CD4-positive, alpha-beta T cell (primary cell): ENCODE results near the gene UBE2I. TPM values are rescaled to one million over a fixed set of nuclear protein-coding genes. Genes with fewer than 3 reads are reported as not detected.

Source experiments
- ATAC-seq: fragments of 200-7000 bp; cut with Tn5 transposase; one replicate; pipeline ENCODE4 v1.10.0; 2022; ENCODE audit warnings: mild to moderate bottlenecking; ENCODE audit not compliant: poor library complexity
- CTCF ChIA-PET: fragments of 350-600 bp; sonication (Branson Sonifier 250); formaldehyde crosslinking; loops from one replicate; lab custom pipeline; 2021; ENCODE audit warnings: antibody characterized with exemption, inconsistent platforms; lab: Charles Lee
- POLR2A ChIA-PET: fragments of 350-600 bp; sonication (Branson Sonifier 250); formaldehyde crosslinking; loops from one replicate; lab custom pipeline; 2021; ENCODE audit warnings: antibody characterized with exemption, inconsistent platforms; lab: Charles Lee
- DNase-seq, 14 experiments: peaks; one replicate each; pipeline ENCODE4 v3.0.0-alpha.2; 2013 to 2020; ENCODE audit warnings: mixed read lengths in 2 of 14
- H3K27ac ChIP-seq, 2 donors: one replicate each; pipeline versions ENCODE4 v1.5.1 to v1.7.0; 2013; ENCODE audit warnings: low read length in 2 of 2, low read depth in 1 of 2, mild to moderate bottlenecking in 1 of 2
- H3K27me3 ChIP-seq, 2 experiments: 1 replicate in 1 of 2; 2 replicates in 1 of 2; pipeline versions ENCODE4 v1.6.1 to v1.7.0; 2013; ENCODE audit warnings: low read length in 2 of 2, control low read depth in 1 of 2, mild to moderate bottlenecking in 1 of 2, moderate library complexity in 1 of 2; ENCODE audit not compliant: insufficient read depth in 2 of 2, control insufficient read depth in 1 of 2
- H3K36me3 ChIP-seq: one replicate; pipeline ENCODE4 v1.6.1; 2013; ENCODE audit warnings: low read length, control low read depth; ENCODE audit not compliant: insufficient read depth
- H3K4me1 ChIP-seq: one replicate; pipeline ENCODE4 v1.6.1; 2013; ENCODE audit warnings: low read length, control low read depth; ENCODE audit not compliant: insufficient read depth
- H3K4me3 ChIP-seq: one replicate; pipeline ENCODE4 v1.5.1; 2013; ENCODE audit warnings: mild to moderate bottlenecking, low read length, moderate library complexity
- H3K9me3 ChIP-seq, 2 experiments: 1 replicate in 1 of 2; 2 replicates in 1 of 2; pipeline versions ENCODE4 v1.6.1 to v1.7.0; 2013; ENCODE audit warnings: low read length in 2 of 2, mild to moderate bottlenecking in 2 of 2, control low read depth in 1 of 2, moderate library complexity in 1 of 2; ENCODE audit not compliant: control insufficient read depth in 1 of 2, insufficient read depth in 1 of 2
- H3K27ac Mint-ChIP-seq: one replicate; pipeline ENCODE4 v1.8.0; 2020; ENCODE audit warnings: mixed read lengths
- H3K27me3 Mint-ChIP-seq: one replicate; pipeline ENCODE4 v1.8.0; 2021; ENCODE audit warnings: mixed read lengths
- H3K36me3 Mint-ChIP-seq: one replicate; pipeline ENCODE4 v1.8.0; 2021; ENCODE audit warnings: low read depth, mixed read lengths
- H3K4me1 Mint-ChIP-seq: one replicate; pipeline ENCODE4 v1.8.0; 2021; ENCODE audit warnings: low read depth, mixed read lengths
- H3K4me3 Mint-ChIP-seq: one replicate; pipeline ENCODE4 v1.8.0; 2020; ENCODE audit warnings: mild to moderate bottlenecking, mixed read lengths
- H3K9me3 Mint-ChIP-seq: one replicate; pipeline ENCODE4 v1.8.0; 2020; ENCODE audit warnings: mixed read lengths
- CTCF ChIP-seq: fragments of 200-600 bp; IDR thresholded peaks from one replicate; pipeline ENCODE4 v1.8.0; 2022; ENCODE audit warnings: antibody characterized with exemption, mild to moderate bottlenecking
- intact Hi-C, 2 experiments: fragments of 100-400 bp; cut with DNase I in 1 of 2; cut with micrococcal nuclease in 1 of 2; formaldehyde crosslinking; loops; one replicate each; pipeline versions ENCODE4 v1.15.1 to v1.9.0; 2023 to 2025; cut with DNase I, micrococcal nuclease
- total RNA-seq, 174 experiments: library from RNA in 2 of 174; stranded (reverse) in 2 of 174; gene quantifications; one replicate each; pipeline ENCODE4 v1.2.3 and lab custom pipeline; 2021 to 2026

The UBE2I gene
- total RNA-seq, 2 experiments from 2014 or later: 247 to 252 TPM

GRCh38 chr16:1263591-1264344 lies 45.7 kb upstream of the UBE2I start:
- peaks cover 23 to 35% of the 10 kb centered on the region in 2 experiments for H3K27me3 ChIP-seq
- peaks cover 10% of the 10 kb centered on the region for H3K4me1 ChIP-seq
- Mint-ChIP-seq H3K4me1 (peaks cover 5% of the 10 kb centered on the region), H3K27ac (no peak overlapping the region), H3K4me3 (no peak overlapping the region), H3K27me3 (peaks cover 17% of the 10 kb centered on the region), H3K36me3 (no peaks in the 10 kb centered on the region), H3K9me3 (no peaks in the 10 kb centered on the region)
- ATAC-seq: no peak
- TF ChIP-seq CTCF: no peak
- ChIA-PET POLR2A (no interaction called here), CTCF (no interaction called here)
- DNase-seq: no peak
- intact Hi-C loops: no loop called here
- no peak overlapping the region for H3K4me3 ChIP-seq
- H3K36me3 ChIP-seq: no peaks in the 10 kb centered on the region
- H3K9me3 ChIP-seq: peaks cover 0 to 8% of the 10 kb centered on the region in 2 experiments
- H3K27ac ChIP-seq: no peak overlapping the region

GRCh38 chr16:1264345-1265089 lies 44.9 kb upstream of the UBE2I start:
- Histone ChIP-seq H3K27ac (no peak overlapping the region), H3K4me1 (peaks cover 2% of the 10 kb centered on the region), H3K9me3 (peaks cover 0 to 8% of the 10 kb centered on the region in 2 experiments), H3K4me3 (no peak overlapping the region), H3K36me3 (no peaks in the 10 kb centered on the region), H3K27me3 (peaks cover 15 to 28% of the 10 kb centered on the region in 2 experiments)
- POLR2A ChIA-PET: no interaction called here
- no peak for TF ChIP-seq CTCF
- no peak for ATAC-seq
- H3K9me3 Mint-ChIP-seq: no peaks in the 10 kb centered on the region
- H3K4me3 Mint-ChIP-seq: no peak overlapping the region
- H3K36me3 Mint-ChIP-seq: no peaks in the 10 kb centered on the region
- intact Hi-C loops: no loop called here
- H3K4me1 Mint-ChIP-seq: no peaks in the 10 kb centered on the region
- H3K27ac Mint-ChIP-seq: no peak overlapping the region
- CTCF ChIA-PET: no interaction called here
- no peak for DNase-seq
- H3K27me3 Mint-ChIP-seq: peaks cover 12% of the 10 kb centered on the region

- Histone ChIP-seq H3K36me3 (no peaks in the 10 kb centered on the region), H3K27ac (no peak overlapping the region), H3K27me3 (peaks cover 10 to 21% of the 10 kb centered on the region in 2 experiments), H3K4me1 (no peaks in the 10 kb centered on the region), H3K4me3 (no peak overlapping the region), H3K9me3 (peaks cover 0 to 1% of the 10 kb centered on the region in 2 experiments)
- Mint-ChIP-seq H3K4me3 (no peak overlapping the region), H3K4me1 (no peaks in the 10 kb centered on the region), H3K27me3 (peaks cover 12% of the 10 kb centered on the region), H3K27ac (no peak overlapping the region), H3K36me3 (no peaks in the 10 kb centered on the region), H3K9me3 (no peaks in the 10 kb centered on the region)
- intact Hi-C loops: no loop called here
- DNase-seq: no peak
- ChIA-PET POLR2A (no interaction called here), CTCF (no interaction called here)
- no peak for ATAC-seq
- TF ChIP-seq CTCF: no peak
These were observed 44.3 kb upstream of the UBE2I start for GRCh38 chr16:1265090-1265630.
